DND-41 (cell line): ENCODE measurements around the gene CHRM5.

Experiments used
- ATAC-seq: fragments of 200-7000 bp; cut with Tn5 transposase; 3 replicates; pipeline ENCODE4 v1.9.1; 2021; ENCODE audit warnings: low read depth; ENCODE audit not compliant: insufficient read depth
- DNase-seq: peaks from one replicate; pipeline ENCODE4 v3.0.0-alpha.2; 2020
- H2AFZ ChIP-seq: 2 replicates; pipeline ENCODE4 v1.6.0; 2012; ENCODE audit warnings: low read depth, low read length
- H3K27ac ChIP-seq: 2 replicates; pipeline ENCODE4 v1.5.1; 2012; ENCODE audit warnings: low read length, inconsistent platforms
- H3K27me3 ChIP-seq: fragments of 200-600 bp; sonication (generic); 2 replicates; pipeline ENCODE4 v1.6.0; 2012; ENCODE audit warnings: low read length, mild to moderate bottlenecking, inconsistent platforms; ENCODE audit not compliant: insufficient read depth, poor library complexity
- H3K36me3 ChIP-seq: 2 replicates; pipeline ENCODE4 v1.5.1; 2012; ENCODE audit warnings: low read length, inconsistent platforms; ENCODE audit not compliant: insufficient read depth
- H3K4me1 ChIP-seq: 2 replicates; pipeline ENCODE4 v1.5.1; 2012; ENCODE audit warnings: mild to moderate bottlenecking, low read length; ENCODE audit not compliant: insufficient read depth
- H3K4me2 ChIP-seq: 2 replicates; pipeline ENCODE4 v1.6.0; 2012; ENCODE audit warnings: mild to moderate bottlenecking, moderate library complexity, low read length, inconsistent platforms; ENCODE audit not compliant: insufficient read depth
- H3K4me3 ChIP-seq, 2 experiments: fragments of 200-600 bp in 1 of 2; shearing (Covaris generic) in 1 of 2; 2 replicates each; pipeline ENCODE4 v1.5.1; 2012 to 2016; ENCODE audit warnings: inconsistent platforms in 2 of 2, low read length in 2 of 2, mild to moderate bottlenecking in 2 of 2, low read depth in 1 of 2, moderate library complexity in 1 of 2
- H3K79me2 ChIP-seq: 2 replicates; pipeline ENCODE4 v1.6.0; 2012; ENCODE audit warnings: low read length, inconsistent platforms; ENCODE audit not compliant: insufficient read depth
- H3K9ac ChIP-seq: 2 replicates; pipeline ENCODE4 v1.6.0; 2012; ENCODE audit warnings: low read depth, mild to moderate bottlenecking, inconsistent platforms, low read length, moderate library complexity
- H3K9me3 ChIP-seq: 2 replicates; pipeline ENCODE4 v1.5.1; 2012; ENCODE audit warnings: low read length, moderate library complexity, mild to moderate bottlenecking, inconsistent platforms; ENCODE audit not compliant: insufficient read depth, severe bottlenecking
- H4K20me1 ChIP-seq: 2 replicates; pipeline ENCODE4 v1.6.0; 2012; ENCODE audit warnings: low read length; ENCODE audit not compliant: insufficient read depth
- EZH2 ChIP-seq: IDR thresholded peaks from 3 replicates; pipeline ENCODE4 v1.6.1; 2012; ENCODE audit warnings: borderline replicate concordance, low read depth, mild to moderate bottlenecking, moderate library complexity, low read length, inconsistent platforms; ENCODE audit not compliant: severe bottlenecking
- TF ChIP-seq, protein P1 (sequence below): IDR thresholded peaks from 2 replicates; pipeline ENCODE4 v1.5.1; 2012; ENCODE audit warnings: borderline replicate concordance, low read length, moderate library complexity, mild to moderate bottlenecking; ENCODE audit not compliant: poor library complexity, severe bottlenecking; ENCODE audit errors: extremely low read depth

Gene CHRM5

DNA sequence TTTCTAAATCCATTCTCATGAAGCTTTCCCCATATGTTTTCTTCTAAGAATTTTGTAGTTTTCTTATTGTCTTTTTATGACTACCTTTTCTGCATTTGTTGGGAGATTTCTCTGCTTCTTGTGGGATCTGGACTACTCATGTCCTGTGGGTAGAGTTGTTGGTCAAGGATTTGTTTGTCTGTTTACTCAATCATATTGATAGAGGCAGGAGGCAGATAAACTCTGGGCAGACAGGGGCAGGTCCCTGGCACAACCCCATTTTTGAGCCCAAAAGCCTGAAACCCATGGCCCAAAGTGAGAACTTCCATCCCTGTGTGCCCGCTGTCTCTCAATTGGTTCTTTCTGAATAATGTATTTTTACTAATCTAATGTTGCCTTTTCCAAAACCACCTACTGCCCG is 145.9 kb downstream of the CHRM5 start:
- no peaks in the 10 kb centered on the region for H3K36me3 ChIP-seq
- no peak for DNase-seq
- no peaks in the 10 kb centered on the region for H3K79me2 ChIP-seq
- H4K20me1 ChIP-seq, result no peaks in the 10 kb centered on the region
- H3K9me3 ChIP-seq, result no peaks in the 10 kb centered on the region
- no peak overlapping the region for H3K4me3 ChIP-seq
- no peak overlapping the region for H3K4me2 ChIP-seq
- H3K27me3 ChIP-seq, result no peaks in the 10 kb centered on the region
- no peak overlapping the region for H3K27ac ChIP-seq
- ATAC-seq, result no peak
- no peaks in the 10 kb centered on the region for H3K4me1 ChIP-seq
- no peak for TF ChIP-seq EZH2
- TF ChIP-seq, protein P1, sequence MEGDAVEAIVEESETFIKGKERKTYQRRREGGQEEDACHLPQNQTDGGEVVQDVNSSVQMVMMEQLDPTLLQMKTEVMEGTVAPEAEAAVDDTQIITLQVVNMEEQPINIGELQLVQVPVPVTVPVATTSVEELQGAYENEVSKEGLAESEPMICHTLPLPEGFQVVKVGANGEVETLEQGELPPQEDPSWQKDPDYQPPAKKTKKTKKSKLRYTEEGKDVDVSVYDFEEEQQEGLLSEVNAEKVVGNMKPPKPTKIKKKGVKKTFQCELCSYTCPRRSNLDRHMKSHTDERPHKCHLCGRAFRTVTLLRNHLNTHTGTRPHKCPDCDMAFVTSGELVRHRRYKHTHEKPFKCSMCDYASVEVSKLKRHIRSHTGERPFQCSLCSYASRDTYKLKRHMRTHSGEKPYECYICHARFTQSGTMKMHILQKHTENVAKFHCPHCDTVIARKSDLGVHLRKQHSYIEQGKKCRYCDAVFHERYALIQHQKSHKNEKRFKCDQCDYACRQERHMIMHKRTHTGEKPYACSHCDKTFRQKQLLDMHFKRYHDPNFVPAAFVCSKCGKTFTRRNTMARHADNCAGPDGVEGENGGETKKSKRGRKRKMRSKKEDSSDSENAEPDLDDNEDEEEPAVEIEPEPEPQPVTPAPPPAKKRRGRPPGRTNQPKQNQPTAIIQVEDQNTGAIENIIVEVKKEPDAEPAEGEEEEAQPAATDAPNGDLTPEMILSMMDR, result no peak
- no peak overlapping the region for H2AFZ ChIP-seq
- no peak overlapping the region for H3K9ac ChIP-seq

DNA sequence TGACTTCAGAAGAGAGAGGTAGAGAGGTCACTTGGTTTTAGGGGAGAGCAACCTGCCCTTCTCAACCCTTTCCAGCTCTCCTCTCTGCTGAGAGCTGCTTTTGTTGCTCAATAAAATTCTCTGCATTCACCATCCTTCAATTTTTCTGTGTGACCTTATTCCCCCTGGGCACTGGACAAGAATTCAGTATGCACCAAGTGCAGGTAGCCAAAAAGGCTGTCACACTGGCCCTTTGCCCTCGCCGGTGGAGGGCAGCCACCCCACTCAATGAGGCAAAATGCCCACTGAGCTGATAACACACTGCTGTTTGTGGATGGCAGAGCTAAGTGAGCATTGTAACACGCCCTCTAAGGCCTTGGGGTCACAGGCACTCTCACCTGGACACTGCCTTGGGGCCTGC is 146.4 kb downstream of the CHRM5 start:
- Histone ChIP-seq H4K20me1 (no peaks in the 10 kb centered on the region), H3K4me1 (no peaks in the 10 kb centered on the region), H3K27ac (no peak overlapping the region), H3K9me3 (no peaks in the 10 kb centered on the region), H3K4me3 (no peak overlapping the region), H3K27me3 (no peaks in the 10 kb centered on the region), H3K4me2 (no peak overlapping the region), H3K36me3 (no peaks in the 10 kb centered on the region), H3K9ac (no peak overlapping the region), H2AFZ (no peak overlapping the region), H3K79me2 (no peaks in the 10 kb centered on the region)
- TF ChIP-seq EZH2, result no peak
- TF ChIP-seq, protein P1, result no peak
- no peak for DNase-seq
- ATAC-seq, result no peak

DNA sequence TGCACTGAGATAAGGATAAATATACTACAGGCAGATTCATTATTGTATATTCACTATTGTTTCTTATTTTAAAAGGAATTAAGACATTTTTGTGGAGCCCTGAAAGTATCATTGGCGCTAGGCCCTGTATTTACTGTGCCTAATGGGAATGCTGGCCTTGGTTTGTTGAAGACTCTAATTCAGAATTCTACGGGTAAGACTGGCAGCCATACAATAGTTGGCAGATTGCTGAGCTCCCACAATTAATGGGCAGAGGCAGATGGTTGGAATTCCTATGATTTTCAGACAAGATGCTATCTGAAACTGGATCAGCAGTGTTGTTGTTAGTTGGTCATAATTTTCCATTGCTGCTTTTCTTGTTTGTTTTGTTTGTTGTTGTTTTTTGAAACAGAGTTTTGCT is 148.3 kb downstream of the CHRM5 start:
- Histone ChIP-seq H3K79me2 (no peaks in the 10 kb centered on the region), H3K36me3 (no peaks in the 10 kb centered on the region), H3K27ac (no peak overlapping the region), H3K4me2 (no peak overlapping the region), H3K4me3 (no peak overlapping the region), H3K9me3 (no peaks in the 10 kb centered on the region), H4K20me1 (no peaks in the 10 kb centered on the region), H3K4me1 (no peaks in the 10 kb centered on the region), H2AFZ (no peak overlapping the region), H3K9ac (no peak overlapping the region), H3K27me3 (no peaks in the 10 kb centered on the region)
- TF ChIP-seq, protein P1, result no peak
- TF ChIP-seq EZH2, result no peak
- ATAC-seq (no peak), DNase-seq (no peak)
